ENCODE measurements around the gene PRKD1.
"Not testable (repeated sequence)": the region's sequence is repeated elsewhere in the genome, so short reads cannot be mapped to it uniquely, and the experiment has no call there.

PRKD1 gene

GRCh38 chr14:29900609-29901350, 26.9 kb downstream of the PRKD1 start:
- no peak for DNase-seq (ENCODE audit: low read depth)

DNA sequence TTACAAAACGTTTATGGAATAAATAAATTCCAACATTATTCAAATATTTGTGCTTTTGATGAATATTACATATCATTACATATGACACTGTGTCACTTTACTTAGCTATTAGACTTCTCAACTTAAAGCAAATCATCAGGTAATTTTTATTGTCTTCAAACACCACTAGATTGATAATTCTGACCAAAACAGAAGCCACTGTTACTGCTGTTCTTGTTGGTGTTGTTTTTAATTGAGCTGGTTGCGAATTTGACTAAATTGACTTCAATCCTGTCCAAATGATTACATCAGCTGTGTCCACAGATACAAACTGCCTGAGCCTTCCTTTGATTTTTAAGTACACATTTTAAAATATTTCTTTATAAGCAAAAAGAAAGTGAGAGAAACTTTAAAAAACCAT, 29.2 kb downstream of the PRKD1 start:
- no peak for DNase-seq (ENCODE audit: low read depth)

DNA sequence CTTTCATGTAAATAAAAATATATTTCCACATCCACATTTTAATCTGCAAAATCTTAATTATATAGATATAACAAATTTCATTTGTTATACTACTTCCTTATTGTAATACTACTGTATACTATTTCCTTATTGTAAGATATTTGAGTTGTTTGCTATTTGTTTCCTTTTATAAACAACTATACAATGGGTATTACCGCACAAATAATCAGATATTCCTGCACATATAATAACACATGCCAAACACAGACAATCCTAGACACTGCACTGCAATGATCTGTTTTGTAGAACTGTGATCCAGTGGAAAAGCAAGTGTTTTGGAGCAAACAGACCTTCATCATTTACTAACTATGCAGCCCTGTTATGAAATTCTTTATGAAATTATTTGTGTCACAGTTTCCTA, 30.5 kb downstream of the PRKD1 start:
- no peak for DNase-seq (ENCODE audit: low read depth)

DNA sequence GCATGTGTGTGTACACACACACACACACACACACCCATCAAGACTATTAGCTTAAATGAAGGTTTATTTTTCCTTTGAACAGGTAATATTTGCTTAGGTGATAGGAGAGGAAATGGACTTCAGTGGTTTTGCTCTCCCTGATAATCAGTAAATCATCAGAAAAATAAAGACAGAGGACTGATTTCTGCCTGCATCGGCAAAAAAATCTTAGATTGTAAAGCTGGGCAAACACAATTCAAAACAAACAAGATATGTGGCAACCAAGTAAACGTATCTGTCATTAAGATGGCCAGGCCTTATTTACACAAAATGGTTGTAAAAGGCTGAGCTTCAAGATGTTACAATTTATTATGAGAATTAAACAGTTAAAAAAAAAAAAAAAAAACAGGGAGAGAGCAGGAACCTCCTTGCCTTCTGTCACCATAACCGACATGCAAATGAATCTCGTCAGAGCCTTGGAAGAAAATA, 31.3 kb downstream of the PRKD1 start:
- no peak for DNase-seq (ENCODE audit: low read depth)

- DNase-seq (ENCODE audit: low read depth) = no peak
These were observed 32.0 kb downstream of the PRKD1 start for GRCh38 chr14:29895591-29896083.

GRCh38 chr14:29893989-29894388, 33.7 kb downstream of the PRKD1 start:
- no peak for DNase-seq (ENCODE audit: low read depth)

DNA sequence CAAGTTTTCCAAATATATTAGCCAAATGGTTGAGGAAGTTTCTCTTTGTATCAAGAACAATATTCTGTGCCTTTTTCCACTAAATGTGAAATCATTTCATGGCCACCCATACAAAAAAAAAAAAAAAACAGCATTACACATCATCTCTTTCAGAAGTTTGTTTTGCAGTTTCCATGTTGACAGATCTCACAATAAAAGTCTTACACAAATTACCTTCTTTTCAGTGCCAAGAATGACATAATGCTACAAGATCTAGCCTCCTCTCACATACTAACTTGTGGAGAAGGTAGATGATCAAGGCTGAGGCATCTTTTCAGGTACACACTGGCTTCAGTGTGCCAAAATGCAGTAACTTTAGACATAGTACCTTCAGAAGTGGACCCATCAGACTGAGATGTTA, 35.3 kb downstream of the PRKD1 start:
- no peak for DNase-seq (ENCODE audit: low read depth)

GRCh38 chr14:29885988-29886387, 41.7 kb downstream of the PRKD1 start:
- no peak for DNase-seq (ENCODE audit: low read depth)

DNA sequence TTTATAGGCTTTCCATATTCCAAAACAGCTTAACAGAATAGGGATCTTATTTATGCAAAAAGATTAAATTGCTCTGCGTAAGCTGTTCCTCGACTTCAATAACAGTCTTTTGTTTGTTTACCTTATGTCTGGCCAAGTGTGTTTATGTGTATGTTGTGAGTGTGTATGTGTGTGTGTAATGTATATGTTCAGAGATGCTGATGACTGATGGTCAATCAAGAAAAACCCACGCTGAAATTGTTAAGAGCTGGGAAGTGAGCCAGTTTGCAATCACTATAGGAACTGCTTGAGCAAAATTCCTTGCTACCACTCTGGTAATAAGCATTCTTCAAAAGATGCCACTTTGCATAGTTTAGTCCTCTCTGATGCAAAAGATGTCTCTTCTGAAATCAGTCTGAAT, 59.6 kb downstream of the PRKD1 start:
- DNase-seq (ENCODE audit: low read depth) = no peak

- no peak for DNase-seq (ENCODE audit: low read depth)
These were observed 62.3 kb downstream of the PRKD1 start for GRCh38 chr14:29865299-29865698.

GRCh38 chr14:29861996-29862395, 65.7 kb downstream of the PRKD1 start:
- DNase-seq (ENCODE audit: low read depth) = no peak

DNA sequence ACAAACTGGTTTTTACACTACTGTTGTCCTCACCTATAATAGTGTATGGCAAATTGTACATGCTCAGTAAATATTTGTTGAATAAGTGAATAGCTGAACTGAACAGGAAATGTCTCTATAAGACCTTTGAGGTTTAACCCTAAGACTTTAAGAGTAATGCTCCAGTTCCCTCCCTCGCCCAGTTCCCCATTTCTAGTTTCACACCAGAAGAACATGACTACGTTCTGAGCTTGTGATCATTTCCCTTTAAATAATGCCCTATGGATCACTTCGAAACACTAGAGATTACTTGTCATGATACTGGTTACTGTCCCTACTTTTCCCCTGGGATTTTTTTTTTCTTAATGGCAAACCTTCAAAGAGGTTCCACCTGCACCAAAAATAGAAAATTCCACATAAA, 69.3 kb downstream of the PRKD1 start:
- no peak for DNase-seq (ENCODE audit: low read depth)

DNA sequence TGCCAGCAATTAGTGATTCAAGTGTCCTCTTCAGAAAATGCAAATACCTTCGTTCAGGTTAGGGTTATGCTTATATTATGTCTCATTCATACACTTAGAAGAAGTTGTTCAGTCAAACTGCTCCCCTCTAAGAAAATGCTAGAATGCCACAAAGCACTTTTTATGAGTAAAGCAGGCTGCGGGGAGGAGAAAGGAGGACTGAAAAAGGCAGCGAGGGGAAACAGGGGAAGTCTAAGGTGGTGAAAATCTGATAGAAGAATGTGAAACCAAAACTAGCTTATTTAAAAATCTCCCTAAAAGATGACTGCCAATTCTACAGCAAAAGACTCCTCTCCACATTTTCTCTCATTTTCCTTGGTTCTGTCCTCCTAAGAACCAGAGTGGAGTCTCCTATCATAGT, 70.1 kb downstream of the PRKD1 start:
- DNase-seq (ENCODE audit: low read depth) = no peak

DNA sequence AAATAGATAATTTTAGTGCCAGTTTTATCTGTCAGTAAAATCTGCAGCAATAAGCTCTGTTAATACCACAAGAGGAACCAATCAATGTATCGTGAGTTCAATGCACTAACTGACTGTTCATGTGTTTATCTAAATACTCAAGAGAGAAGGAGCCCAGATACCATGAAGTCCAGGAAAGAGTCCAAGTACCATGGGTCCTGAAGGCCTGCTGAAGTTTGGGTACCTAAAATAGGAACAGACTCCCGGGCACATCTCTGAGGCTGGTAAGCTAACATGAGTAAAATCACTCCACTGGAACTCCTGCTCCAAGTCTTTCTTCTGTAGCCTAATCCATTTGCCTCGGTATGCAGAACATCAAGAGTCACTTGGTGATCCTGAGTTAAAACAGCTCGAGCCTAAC, 71.1 kb downstream of the PRKD1 start:
- no peak for DNase-seq (ENCODE audit: low read depth)

DNA sequence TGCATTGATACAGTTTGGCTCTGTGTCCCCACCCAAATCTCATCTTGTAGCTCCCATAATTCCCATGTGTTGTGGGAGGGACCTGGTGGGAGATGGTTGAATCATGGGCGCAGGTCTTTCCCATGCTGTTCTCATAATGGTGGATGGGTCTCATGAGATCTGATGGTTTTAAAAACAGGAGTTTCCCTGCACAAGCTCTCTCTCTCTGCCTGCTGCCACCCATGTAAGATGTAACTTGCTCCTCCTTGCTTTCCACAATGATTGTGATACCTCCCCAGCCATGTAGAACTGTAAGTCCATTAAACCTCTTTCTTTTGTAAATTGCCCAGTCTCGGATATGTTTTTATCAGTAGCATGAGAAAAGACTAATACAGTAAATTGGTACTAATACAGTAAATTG, 74.0 kb downstream of the PRKD1 start:
- not testable (repeated sequence) for DNase-seq (ENCODE audit: low read depth)

DNA sequence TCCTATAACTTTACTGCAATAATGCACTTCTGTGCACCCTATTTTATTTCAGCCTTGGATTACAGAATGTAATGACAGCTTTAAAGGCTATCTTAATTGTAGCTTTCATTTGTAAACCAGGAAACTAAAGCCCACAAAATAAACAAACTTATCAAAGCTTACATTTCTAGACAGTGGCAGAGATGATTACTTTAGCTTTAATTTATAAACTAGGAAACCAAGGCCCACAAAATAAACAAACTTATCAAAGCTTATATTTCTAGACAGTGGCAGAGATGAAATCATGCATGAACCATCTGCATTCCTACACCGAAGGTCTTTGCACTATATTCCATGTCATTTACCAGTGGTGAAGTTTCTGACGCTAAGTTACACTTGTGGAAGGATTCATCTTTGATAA, 74.4 kb downstream of the PRKD1 start:
- no peak for DNase-seq (ENCODE audit: low read depth)

DNA sequence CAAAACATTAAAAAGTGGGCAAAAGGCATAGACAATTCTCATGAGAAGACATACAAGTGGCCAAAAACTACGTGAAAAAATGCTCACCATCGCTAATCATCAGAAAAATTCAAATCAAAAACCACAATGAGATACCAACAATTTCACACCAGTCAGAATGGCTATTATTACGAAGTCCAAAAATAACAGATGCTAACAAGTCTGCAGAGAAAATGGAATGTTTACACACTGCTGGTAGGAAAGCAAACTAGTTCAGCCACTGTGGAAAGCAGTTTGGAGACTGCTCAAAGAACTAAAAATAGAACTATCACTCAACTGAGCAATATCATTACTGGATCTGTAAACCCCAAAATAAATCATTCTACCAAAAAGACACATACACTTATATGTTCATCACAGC, 76.2 kb downstream of the PRKD1 start:
- no peak for DNase-seq (ENCODE audit: low read depth)

DNA sequence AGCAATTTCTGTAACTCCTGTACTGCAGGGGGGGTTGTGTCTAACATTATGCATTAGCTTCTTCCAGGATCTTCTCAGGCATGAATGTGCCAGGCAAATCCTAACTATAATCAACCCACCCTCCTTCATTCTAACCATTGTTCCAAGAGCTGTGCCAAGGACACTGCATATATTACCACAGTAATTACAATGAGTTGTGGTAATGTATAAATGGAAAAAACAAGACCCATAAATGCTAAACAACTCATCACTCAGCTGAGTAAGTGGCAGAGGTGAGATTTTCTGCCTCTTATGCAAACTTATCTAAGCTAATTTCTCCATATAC, 80.6 kb downstream of the PRKD1 start:
- no peak for DNase-seq (ENCODE audit: low read depth)

DNA sequence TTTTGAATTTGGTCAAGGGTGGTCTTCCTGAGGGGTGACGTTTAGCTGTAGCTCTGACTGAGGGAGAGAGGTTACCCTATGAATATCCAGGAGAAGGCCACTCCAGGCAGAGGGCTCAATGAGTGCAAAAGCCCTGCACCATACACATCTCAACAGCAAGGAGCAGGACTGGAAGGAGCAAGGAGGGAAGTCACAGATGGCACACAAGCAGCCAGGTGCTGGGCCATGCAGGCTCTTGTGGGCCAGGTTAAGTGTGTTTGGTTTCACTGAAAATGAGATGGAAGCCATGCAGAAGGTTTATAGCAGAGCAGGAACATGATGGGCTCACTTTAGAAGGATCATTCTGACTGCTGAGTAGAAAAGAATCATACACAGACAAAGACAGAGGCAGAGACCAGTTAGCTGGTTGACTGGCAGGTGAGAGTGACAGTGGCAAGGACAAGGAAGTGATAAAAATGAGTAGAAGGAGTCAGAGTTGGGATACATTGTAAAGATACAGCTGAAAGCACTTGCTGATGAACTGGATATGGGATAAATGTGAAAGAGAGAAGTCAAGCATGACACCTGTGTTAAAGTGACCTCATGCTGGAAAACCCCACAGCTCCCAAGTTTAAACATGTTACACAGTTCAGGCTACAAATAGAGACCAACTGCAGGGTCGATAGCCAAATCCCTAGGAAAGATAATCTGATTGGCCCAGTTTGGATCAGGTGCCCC, 81.2 kb downstream of the PRKD1 start:
- DNase-seq (ENCODE audit: low read depth) = no peak

DNA sequence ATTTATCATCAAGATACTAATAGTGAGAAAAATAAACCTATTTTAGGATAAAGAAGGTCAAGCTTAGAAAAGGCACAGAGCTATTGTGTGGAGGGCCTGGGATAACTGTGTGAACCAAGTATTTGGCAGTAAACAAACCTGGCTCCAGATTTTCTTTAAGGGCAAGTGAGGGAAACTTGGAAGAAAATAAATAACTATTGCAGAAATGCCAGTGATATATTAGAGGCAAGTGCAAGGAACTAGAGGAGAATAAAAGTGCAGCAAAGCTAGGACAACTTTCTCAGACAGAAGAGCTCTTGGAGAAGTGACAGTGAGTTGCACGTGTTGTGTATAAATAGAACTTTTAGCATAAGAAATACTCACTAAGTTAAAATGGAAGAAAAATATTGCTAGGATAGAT, 83.7 kb downstream of the PRKD1 start:
- no peak for DNase-seq (ENCODE audit: low read depth)

DNA sequence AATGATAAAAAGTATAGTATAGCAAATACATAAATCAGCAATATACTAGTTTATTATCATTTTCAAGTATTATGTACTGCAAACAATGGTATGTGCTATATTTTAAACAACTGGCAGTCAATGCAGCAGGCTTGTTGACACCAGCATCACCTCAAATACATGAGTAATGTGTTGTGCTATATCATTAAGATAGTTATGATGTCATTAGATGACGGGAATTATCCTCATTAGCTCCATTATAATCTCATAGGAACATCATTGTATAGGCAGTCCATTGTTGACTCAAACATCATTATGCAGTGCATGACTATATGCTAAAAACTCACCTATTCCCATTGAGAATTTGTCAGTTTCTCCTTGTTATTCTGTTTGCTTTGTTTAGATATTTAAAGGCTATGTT, 85.4 kb downstream of the PRKD1 start:
- DNase-seq (ENCODE audit: low read depth) = no peak

- DNase-seq (ENCODE audit: low read depth) = not testable (repeated sequence)
These were observed 87.2 kb downstream of the PRKD1 start for GRCh38 chr14:29840369-29840892.

- DNase-seq (ENCODE audit: low read depth) = not testable (repeated sequence)
These were observed 88.0 kb downstream of the PRKD1 start for GRCh38 chr14:29839691-29840090.

All from activated T-cell treated with anti-CD3 and anti-CD28 coated beads for 24 hours (primary cell).